NCI-H526 (cell line): ENCODE measurements around the gene CAPN2.
A peak's percentile ranks its signal among the peaks of the same experiment; 100 is the strongest.
"Not testable (repeated sequence)": the region's sequence is repeated elsewhere in the genome, so short reads cannot be mapped to it uniquely, and the experiment has no call there.

Experiments
- DNase-seq, 2 experiments: peaks; one replicate each; lab custom pipeline; 2025; lab: John Stamatoyannopoulos, UW

Gene CAPN2

DNA sequence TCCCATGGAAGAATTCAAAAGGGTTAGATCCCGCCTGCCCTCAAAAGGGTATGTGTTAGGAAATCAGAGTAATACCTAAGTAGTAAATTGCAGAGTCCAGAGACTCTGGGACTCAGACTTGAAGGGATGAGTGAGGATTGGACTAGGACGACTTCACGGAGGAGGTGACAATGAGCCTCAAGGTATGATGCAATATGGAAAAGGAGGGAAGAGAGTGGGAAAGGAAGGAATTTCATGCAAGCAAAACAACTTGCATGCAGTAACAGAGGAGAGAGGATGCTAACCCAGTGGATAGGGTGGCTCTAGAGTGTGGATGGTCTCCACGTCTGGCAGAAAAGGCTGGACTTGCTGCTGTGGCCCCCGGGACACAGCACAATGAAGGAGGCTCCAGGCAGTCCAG, 4.8 kb downstream of the CAPN2 start:
- DNase-seq: no peak

DNA sequence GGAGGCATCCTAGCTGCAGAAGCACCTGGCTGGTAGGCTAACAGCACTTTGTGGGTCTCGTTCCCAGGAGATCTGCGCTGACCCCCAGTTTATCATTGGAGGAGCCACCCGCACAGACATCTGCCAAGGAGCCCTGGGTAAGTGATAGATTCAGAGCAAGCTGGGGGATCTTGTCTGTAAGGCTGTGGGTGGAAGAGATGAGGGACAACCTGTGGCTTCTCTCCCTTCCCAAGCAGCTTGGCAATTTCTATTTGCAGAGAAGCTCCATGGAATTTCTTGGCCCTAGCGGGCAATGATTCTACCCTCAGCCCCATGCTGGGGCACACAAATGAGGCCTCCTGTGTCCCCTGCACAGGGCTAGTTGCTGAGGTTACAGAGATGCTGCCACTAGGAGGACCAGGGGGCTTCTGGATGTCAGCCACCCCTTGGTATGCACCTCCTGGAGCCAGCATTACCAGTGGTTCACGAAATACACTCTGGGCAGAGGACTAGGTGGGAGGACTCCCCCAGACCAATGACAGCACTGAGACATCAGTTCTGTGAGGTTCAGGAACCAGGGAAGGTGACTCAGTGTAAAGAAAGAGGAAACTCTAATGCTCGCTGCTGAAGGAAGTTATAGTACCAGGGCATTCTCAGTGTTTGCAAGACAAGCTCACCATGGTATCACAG, 5.5 kb downstream of the CAPN2 start:
- no peak for DNase-seq

DNA sequence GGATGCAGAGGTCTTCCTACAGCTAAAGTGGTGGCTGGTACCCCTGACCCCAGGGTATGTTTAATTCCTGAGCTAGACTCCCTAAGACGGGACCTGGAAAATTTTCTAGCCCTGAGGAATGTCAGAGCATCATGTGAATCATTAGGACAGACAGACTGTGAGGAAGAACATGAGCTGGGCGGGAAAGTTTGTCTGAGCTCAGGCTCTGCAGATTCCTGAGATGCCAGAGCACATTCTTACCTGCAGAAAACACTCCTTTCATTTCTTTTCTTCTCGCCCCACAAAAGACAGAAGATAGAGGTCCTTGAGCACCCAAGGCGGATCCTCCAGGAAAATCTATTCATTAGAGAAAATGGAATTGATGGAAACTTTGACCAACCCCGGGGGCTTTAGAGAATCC, 6.5 kb downstream of the CAPN2 start:
- no peak for DNase-seq

DNA sequence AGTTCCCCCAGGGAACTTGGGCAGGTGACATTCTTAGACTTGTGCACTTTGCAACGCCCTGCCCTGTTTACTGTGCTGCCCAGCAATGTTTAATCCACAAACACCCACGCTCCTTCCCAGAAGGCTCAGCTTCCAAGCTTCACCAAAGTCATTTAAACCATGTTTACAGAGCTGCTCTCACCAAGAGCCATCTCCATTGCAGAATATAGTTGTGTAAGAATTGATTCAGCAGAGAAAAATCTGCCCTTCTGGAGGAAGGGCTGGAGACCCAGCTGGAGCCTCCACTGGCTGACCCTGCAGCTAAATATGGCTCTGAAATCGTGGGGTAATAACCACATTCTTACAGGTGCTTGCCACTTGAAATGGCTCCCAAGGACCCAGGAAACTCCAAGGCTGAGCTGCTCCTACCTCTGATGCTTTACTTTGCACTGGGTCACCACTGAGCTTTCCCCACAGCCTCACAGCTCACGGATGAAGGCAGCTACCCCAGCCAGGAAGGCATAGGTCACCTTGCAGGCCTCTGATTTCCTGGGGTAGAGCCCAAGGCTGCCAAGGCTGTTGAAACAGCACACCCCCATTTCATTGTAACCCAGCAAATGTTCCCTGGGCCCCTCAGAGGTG, 8.7 kb downstream of the CAPN2 start:
- no peak for DNase-seq

DNA sequence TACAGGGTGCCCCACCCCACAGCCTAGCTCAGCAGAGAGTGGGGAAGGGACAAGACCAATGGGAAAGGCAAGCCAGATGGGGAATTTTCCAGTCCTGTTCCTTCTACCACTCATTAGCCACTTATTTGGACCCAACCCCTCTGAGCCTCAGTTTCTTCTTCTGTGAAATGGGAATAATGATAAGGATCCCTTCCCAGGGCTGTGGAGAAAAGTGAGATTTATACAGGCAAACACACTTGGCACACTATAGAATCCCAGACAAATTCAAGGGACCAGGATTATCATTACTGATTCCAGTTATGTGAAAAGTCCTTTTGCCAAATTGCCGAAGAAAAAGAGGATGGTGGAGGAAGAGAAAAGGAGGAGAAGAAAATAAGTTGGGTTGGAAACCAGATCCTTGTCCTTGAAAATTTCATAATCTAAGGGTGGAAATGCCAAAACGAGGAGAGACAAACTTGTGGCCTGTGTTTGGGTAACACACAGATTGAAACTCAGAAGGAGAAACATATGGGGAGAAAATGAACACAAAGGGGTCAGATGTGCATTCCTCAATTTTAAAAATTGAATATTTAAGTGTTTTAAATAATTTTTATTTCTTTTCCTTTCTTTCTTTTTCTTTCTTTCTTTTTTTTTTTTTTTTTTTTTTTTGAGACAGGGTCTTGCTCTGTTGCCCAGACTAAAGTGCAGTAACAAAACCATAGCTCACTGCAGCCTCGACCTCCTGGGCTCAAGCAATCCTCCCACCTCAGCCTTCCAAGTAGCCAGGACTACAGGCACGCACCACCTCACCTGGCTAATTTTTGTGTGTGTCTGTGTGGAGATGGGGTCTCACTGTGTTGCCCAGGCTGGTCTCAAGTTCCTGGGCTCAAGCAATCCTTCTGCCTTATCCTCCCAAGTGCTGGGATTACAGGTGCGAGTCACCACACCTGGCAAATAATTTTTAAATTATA, 9.6 kb downstream of the CAPN2 start:
- DNase-seq: no peak

DNA sequence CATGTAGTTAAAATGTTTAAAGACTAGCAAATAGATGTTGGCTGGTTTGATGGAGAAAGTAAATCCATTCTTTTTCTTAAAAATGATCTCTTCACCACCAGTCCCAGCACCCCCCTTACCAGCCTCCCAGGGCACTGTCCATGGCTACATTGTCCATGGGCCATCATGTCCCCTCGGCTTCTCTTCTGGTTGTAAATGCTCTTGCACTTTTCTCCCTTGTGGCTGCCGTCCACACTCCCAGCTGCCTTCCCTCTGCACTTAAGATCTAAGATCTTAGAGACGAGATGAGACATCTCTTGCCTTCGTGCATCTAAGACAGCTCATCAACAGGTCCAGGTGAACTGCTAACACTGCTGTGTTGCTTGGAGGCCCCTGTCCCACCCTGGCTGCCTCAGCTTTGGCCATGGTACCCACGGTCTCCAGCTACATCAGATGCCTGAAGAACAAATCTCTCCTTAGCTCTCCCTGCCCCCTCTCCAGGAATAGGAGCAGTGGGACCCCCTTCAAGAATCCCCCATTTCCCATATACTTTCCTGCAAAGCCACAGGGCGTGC, 11.1 kb downstream of the CAPN2 start:
- no peak for DNase-seq

DNA sequence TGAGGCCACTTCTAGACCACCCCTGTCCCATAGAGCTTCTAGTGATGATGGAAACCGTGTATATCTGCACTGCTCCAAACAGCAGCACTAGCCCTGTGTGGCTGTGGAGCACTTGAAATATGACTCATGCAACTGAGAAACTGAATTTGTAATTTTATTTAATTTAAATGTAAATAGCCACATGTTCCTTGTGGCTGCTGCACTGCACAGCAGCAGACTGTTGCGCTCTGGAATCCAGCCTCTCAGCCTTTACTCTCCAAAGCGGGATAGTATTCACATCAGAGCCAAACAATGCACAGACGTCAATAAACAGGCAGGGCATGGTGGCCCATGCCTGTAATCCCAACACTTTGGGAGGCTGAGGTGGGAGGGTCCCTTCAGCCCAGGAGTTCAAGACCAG, 12.0 kb downstream of the CAPN2 start:
- DNase-seq: no peak

DNA sequence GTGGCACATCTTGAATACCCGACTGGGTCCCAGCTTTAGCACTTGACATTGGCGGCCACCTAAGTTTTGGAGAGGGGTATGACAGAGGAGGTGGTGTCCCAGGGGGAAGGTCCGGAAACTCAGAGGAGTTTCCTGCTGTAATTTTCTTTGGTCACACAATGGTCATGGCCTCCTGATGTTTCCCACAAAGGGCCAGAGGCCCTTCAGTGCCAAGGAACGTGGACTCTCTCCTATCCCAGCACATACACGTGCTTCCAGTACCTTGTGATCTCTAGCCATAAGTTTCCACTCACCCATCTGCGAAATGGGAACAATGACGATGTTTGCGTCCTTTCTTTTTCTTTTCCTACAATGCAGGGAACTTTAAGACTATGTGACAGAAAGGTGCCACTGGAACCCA, 13.2 kb downstream of the CAPN2 start:
- DNase-seq: no peak

DNA sequence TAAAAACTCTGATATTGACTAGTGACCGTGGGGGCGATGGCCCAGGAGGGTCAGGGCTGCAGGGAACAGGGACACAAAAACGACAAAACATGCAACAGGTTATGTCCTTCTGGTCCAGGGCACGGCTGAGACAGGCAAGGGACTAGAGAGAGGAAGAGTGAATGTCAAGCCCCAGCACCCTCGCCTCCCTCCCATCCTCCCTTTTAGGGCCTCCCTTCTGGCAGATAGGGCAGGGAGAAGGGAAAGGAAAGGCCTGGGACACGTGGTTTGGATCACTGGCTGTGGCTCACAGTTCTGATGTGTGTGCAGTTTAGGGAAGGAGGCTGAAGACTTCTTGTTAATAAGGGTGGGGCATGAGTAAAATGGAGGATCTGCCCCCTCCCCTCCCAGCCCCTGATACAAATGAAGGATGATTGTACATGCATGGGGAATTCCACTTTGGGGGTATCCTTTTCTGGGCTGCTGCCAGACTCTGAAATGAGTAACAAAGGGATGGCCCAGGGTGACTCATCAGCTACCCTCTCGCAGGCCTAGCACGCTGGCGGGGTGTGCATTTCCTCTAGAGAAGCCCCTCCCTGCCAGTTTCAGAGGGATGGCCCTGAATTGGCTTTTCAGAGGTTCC, 14.2 kb downstream of the CAPN2 start:
- peak in 1 of 2 experiments; percentile 7 for DNase-seq

DNA sequence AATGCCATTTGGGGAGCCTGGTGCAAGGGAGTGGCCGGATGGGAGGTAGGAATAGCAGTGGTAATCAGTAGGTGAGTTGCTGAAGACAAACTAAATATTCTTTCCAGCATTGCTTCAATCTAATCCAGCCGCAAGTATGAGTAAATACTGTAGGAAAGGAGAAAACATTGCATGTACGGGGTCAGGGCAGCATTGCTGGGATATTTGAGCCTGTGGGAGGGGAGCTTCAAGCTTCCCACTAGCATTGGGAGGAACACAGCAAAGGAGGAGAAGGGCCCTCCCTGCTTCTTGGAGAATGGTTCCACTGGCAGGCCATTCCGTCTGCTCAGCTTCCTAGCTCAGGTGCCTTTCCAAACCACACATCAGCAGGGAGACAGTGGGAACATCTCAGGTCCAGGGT, 15.2 kb downstream of the CAPN2 start:
- DNase-seq: no peak

DNA sequence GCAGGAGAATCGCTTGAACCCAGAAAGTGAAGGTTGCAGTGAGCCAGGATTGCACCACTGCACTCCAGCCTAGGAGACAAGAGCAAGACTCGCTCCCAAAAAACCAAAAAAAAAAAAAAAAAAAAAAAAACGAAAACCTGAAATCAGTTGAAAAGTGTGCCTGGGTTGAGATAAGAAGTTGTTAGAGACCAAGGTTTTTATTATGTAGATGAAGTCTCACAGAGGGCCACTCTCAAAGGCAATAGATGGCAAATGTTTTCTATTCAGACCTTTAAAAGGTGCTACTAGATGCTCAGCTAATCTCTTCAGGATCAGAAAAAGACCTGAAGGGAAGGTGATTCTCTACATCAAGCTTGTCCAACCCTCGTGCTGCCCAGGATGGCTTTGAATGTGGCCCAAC, 17.6 kb downstream of the CAPN2 start:
- no peak for DNase-seq

DNA sequence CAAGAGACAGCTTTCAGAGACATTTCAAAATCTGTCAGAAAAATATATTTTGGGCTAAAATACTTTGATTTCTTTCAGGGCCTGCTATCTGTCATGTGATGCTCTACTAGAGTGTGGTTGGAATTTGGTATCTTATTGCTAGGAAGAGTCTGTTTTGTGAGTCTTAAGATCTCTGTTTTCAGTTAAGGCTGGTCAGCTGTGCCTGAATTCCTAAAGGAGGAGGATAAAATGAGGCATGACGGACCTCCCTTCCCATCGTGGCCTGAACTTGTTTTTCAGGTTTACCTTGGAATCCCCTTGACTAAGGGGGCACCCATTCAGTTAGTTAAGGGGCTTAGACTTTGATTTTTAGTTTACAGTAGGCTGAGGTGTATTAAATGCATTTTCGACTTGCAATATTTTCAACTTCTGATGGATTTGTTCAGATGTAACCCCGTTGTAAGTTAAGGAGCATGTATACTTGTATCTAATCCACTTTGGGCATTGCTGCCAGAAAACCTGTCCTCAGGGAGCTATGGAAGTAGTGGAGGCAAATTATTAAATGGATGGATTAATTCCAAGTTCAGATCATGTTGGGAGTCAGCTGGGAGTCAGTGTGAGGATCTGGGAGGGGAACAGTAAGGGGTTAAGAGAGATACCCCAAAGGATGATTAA, 18.3 kb downstream of the CAPN2 start:
- no peak for DNase-seq

DNA sequence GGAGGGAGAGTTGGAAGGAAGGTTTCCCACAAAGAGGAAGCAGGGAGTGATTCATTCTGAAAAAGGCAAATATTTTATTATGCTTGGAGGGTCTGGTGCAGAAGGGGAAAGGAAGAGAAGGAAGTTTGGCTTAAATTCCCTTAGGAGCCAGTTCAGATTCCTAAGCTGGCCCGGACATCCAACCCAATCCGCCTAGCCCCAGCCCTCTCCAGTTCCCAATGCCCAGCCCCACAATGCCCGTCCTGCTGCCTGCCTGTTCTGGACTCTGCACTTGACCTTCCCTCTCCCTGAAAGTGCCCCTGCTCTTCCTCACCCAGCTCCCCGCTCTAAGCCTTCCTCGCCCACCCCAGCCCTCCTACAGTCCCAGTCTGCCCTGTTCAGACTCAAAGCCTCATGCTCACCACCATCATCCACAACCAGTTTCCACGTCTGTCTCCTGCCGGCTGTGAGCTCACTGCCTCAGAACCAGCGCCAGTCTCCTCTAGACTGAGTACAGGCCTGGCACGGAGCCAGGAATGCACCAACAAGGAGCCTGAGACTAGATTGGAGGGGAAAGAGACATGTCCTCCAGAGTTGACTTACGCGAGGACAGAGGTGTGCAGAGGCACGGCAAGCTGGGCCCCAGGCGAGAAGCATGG, 18.9 kb downstream of the CAPN2 start:
- DNase-seq: no peak

DNA sequence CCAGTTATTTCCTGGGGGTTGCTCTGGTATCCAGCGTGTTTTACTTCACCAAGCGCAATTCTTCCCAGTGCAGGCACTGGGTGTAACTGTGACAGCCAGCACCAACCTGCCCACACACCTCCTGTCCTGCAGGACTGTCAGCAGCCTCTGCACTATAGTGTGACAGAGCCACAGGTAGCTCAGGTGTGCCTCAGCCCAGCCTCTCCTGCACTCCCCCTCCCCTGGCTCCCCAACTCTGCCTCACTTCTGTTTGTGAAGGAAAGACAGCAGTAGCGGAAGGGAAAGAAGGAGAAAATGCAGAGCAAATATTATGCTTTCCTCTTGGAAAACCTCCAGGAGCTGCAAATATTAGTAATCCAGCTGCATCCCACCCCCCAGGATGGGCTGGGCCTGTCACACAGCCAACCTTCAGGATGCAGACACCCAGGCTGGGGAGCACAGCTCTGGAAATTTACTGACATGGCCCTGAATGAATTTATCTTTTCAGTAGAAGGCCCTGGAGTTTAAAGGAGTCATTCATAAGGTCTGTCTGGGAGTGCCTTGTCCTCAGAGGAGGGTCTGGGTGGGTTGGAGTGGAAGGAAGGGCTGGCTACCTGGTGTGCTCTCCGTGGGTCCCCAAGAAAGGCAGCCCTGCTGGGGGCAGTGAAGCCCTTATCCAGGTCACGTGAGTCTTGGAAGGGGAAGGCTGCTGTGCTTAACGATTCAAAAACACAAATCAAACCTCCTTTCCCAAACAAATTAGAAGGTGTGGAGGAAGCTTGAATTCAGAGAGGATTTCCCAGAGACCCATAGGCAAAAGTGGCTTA, 20.9 kb downstream of the CAPN2 start:
- no peak for DNase-seq

DNA sequence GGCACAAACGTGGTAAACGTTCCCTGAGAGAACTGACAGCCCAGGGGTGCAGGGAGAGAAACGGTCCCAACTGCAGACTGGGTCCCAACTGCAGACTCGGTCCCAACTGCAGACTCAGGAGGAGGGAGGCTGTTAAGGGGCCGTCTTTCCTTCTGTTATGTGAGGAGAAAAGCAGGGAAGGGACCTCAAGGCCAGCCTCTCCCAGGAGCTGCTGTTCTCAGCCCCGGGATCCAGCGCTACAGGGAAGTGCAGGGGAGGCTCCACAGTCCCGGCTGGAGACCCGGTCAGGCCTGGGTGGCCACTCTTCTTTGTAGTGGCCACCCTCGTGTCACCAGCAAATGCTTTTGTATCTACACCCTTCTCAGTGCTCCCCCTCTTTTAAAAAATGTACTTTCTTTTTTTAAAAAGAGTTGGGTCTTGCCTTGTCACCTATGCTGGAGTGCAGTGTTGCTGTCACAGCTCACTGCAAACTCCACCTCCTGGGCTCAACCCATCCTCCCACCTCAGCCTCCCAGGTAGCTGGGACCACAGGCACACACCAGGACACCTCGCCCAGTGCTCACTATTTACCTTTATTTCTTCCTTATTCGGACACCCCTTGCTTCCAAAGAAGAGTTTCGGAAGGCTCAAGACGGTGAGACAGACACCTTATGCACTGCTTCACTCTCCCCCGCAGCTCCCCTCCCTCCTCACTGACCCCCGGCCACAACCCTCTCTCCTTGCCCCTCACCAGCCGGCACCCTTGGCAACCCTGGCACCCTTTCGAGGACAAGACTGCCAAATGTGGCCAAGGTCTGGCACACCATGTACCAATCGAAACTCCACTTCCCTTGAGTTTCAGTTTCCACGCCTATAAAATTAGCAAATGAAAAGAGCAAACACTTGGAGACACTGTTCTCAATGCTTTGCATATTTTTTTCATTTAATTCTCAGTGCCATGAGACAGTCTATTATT, 21.8 kb downstream of the CAPN2 start:
- DNase-seq: no peak

DNA sequence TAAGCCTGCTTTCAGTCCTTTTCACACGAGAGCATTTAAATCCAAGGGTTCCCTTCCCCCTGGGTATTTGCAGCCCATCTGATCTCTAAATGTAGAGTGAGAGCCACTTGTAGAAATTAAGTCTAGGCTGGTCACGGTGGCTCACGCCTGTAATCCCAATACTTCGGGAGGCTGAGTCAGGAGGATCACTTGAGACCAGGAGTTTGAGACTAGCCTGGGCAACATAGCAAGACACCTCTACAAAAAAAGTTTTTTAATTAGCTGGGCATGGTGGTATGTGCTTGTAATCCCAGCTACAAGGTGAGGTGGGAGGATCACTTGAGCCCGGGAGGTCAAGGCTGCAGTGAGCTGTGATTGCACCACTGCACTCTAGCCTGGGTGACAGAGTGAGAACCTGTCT, 24.3 kb downstream of the CAPN2 start:
- DNase-seq: not testable (repeated sequence)

DNA sequence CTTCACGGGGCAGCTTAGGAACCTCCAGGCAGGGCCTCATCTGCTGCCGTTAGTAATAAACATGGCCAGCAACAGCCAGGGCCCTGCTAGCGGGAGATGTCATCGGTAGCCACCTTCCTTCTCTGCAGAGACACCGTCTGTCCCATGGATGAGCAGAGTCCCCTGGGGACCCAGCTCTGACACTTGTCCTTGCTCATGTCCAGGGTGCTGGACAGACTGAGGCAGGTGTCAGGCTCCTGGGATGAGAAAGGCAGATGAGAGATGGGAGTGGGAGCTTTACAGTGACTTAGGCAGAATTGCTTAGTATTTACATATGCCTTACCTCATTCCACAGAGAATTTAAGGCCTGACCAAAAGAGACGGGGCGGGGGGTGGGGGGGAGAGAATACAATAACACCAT, 25.0 kb downstream of the CAPN2 start:
- no peak for DNase-seq

DNA sequence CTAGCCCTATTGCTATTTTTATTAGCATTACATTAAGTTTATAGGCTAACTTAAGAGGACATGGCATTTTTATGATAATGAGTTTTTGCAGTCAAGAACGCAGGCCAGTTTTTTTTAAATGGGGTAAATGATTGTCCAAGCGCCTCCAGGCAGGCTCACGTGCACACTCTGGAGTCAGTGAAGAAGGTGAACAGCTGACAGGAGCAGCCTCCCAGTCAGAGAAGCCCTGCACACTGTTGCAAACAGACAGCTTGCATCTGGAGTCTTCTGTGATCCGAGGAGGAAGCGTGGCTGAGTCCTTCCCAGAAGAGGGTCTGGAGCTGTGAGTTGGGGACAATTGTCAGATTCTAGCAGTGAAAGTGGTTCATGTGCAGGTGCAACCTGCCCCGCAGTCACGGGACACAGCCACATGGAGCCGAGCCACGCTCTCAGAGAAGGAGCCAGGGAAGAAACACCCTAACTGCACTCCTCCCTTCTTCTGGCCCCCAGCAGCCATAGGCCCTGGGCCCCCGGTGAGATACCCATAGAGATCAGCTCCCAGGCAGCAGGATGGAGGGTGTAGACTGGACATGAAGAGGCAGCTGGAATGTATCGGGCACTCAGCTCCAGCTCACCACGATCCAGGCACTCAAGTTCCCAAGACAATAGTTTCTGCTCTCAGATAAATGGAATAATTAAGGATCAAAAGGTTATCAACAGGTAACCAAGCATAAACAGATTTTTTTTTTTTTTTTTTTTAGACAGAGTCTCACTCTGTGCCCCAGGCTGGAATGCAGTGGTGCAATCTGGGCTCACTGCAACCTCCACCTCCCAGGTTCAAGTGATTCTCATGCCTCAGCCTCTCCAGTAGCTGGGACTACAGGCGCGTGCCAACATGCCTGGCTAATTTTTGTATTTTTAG, 26.4 kb downstream of the CAPN2 start:
- no peak for DNase-seq
